ENCODE results near the gene UBAP2. TPM values are rescaled to one million over a fixed set of nuclear protein-coding genes. Genes with fewer than 3 reads are reported as not detected.
A peak's percentile ranks its signal among the peaks of the same experiment; 100 is the strongest.

Gene UBAP2
- total RNA-seq, 1 experiment from 2014 or later, result 56.8 TPM

DNA sequence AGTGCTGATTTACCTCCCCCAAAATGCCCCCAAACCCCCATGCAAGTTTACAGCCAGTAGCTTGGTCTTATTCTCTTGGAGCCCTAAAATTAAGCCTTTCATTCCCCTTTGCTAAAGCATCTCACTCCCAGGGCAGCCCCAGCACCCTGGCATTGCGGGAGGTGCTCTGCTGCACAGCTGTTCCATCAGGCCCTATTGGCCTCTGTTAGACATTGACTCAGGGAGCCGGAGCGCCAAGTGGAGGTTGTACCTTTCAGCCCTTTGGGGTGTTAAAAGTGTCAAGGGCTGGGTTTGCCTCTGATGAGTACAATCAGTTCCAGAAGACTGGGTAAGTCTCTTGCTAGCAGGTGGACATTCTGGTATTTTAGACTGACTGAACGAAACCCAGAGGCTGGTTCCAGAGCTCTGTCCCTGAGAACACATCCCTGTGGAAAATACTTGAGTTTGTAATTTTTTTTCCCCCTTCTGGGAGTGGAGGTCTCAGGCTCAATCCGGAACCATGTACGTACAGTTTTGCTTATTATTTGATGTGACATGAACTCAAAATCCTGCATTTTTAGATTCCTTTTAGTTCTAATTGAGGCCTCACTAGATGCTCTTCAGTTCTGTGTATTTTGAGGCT, 129.3 kb downstream of the UBAP2 start:
- Histone ChIP-seq H2AFZ (ENCODE audit: low read length) (no peak overlapping the region), H3K4me1 (ENCODE audit: low read length) (peaks cover 4% of the 10 kb centered on the region; the same call in 1 of the 2 replicates), H3K4me2 (ENCODE audit: low read depth, low read length, poor library complexity, severe bottlenecking) (no peak overlapping the region), H3K9me3 (ENCODE audit: low read length) (no peaks in the 10 kb centered on the region), H3K9ac (ENCODE audit: low read length) (no peak overlapping the region), H3K36me3 (ENCODE audit: insufficient read depth, low read length) (peaks cover 44% of the 10 kb centered on the region; the same call in 1 of the 2 replicates), H3K79me2 (ENCODE audit: low read length) (peaks cover 3% of the 10 kb centered on the region; the same call in 1 of the 2 replicates), H4K20me1 (ENCODE audit: insufficient read depth, low read depth, low read length) (no peaks in the 10 kb centered on the region), H3K27ac (ENCODE audit: low read length) (no peak overlapping the region), H3K9me2 (replicated peaks; ENCODE audit: insufficient read depth, low read length) (no peaks in the 10 kb centered on the region), H3K4me3 (ENCODE audit: low read length) (no peak overlapping the region), H3K27me3 (ENCODE audit: low read length) (no peaks in the 10 kb centered on the region)
- no peak for DNase-seq

DNA sequence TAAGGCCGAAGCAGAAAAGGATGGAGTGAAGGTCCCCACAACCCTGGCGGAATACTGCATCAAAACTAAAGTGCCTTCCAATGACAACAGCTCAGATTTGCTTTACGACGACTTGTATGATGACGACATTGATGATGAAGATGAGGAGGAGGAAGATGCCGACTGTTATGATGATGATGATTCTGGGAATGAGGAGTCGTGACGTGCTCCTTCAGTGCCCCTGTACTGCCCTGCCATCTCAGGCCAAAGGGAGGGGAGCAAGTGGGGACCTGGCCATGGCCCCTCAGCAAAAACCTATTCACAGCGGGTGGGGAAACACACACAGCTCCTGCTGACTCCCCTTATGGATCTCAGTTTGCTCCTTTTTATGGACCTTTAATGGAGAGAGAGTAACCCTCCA, 131.7 kb downstream of the UBAP2 start:
- H3K9me2 ChIP-seq (replicated peaks; ENCODE audit: insufficient read depth, low read length), result no peaks in the 10 kb centered on the region
- no peak overlapping the region for H2AFZ ChIP-seq (ENCODE audit: low read length)
- no peaks in the 10 kb centered on the region for H4K20me1 ChIP-seq (ENCODE audit: insufficient read depth, low read depth, low read length)
- H3K9ac ChIP-seq (ENCODE audit: low read length), result no peak overlapping the region
- no peak overlapping the region for H3K4me3 ChIP-seq (ENCODE audit: low read length)
- H3K9me3 ChIP-seq (ENCODE audit: low read length), result no peaks in the 10 kb centered on the region
- no peak for DNase-seq
- no peak overlapping the region for H3K4me2 ChIP-seq (ENCODE audit: low read depth, low read length, poor library complexity, severe bottlenecking)
- no peak overlapping the region for H3K27ac ChIP-seq (ENCODE audit: low read length)
- peaks cover 49% of the 10 kb centered on the region; the same call in 1 of the 2 replicates for H3K36me3 ChIP-seq (ENCODE audit: insufficient read depth, low read length)
- H3K4me1 ChIP-seq (ENCODE audit: low read length), result peaks cover 12% of the 10 kb centered on the region
- H3K27me3 ChIP-seq (ENCODE audit: low read length), result no peaks in the 10 kb centered on the region
- peaks cover 23% of the 10 kb centered on the region for H3K79me2 ChIP-seq (ENCODE audit: low read length)

DNA sequence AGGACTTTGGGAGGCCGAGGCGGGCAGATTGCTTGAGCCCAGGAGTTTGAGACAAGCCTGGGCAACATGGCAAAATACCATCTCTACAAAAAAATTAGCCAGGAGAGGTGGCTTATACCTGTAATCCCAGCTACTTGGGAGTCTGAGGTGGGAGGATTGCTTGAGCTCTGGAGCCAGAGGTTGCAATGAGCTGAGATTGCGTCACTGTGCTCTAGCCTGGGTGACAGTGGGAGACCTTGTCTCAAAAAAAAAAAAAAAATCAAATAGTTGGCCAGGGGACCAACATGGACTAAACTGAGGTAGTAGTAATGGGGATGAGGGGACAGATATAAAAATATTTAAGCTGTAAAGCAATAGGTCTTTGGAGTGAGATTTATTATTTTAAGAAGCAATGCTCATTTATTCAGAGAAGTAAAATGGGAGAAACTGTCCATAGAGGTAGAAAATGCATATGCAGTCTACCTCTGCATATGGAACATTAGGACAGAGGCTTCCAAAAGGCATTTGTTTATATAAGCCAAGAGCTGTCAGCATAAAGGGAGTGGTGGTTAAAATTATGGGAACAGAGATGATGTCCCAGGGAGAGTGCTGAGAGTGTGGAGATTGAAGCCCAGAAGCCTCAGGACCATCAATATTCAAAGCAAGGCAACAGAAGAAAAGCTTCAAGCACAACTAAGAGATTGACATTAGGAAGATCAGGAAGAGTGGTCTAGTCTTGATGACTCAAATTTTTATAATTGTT, 133.6 kb downstream of the UBAP2 start:
- Histone ChIP-seq H3K4me1 (ENCODE audit: low read length) (peaks cover 10% of the 10 kb centered on the region), H3K9me2 (replicated peaks; ENCODE audit: insufficient read depth, low read length) (no peaks in the 10 kb centered on the region), H3K4me3 (ENCODE audit: low read length) (no peak overlapping the region), H4K20me1 (ENCODE audit: insufficient read depth, low read depth, low read length) (no peaks in the 10 kb centered on the region), H3K27me3 (ENCODE audit: low read length) (no peaks in the 10 kb centered on the region), H3K4me2 (ENCODE audit: low read depth, low read length, poor library complexity, severe bottlenecking) (no peak overlapping the region), H3K9me3 (ENCODE audit: low read length) (no peaks in the 10 kb centered on the region), H3K27ac (ENCODE audit: low read length) (no peak overlapping the region), H3K9ac (ENCODE audit: low read length) (no peak overlapping the region), H3K79me2 (ENCODE audit: low read length) (peaks cover 29% of the 10 kb centered on the region), H2AFZ (ENCODE audit: low read length) (no peak overlapping the region), H3K36me3 (ENCODE audit: insufficient read depth, low read length) (peaks cover 33% of the 10 kb centered on the region; the same call in 1 of the 2 replicates)
- DNase-seq, result no peak

DNA sequence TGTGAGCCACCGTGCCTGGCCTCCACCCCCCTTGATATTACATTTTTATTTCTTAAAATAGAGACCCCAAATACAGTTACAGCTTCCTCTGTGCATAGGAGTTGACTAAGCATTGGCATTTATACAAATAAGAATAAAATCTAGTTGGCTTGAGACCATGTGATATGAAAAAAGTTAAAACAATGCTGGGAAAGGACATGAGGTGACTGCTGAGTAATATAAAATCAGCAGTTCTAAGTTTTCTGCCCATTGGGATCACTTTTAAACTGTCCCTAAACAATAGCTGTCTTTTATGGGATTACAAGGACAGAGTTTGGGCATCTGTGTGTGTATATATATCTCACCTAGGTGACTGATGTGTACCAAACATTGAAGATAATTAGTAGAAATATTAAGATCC, 135.1 kb downstream of the UBAP2 start:
- Histone ChIP-seq H4K20me1 (ENCODE audit: insufficient read depth, low read depth, low read length) (no peaks in the 10 kb centered on the region), H3K9me2 (replicated peaks; ENCODE audit: insufficient read depth, low read length) (no peaks in the 10 kb centered on the region), H3K4me2 (ENCODE audit: low read depth, low read length, poor library complexity, severe bottlenecking) (no peak overlapping the region), H3K79me2 (ENCODE audit: low read length) (peaks cover 43% of the 10 kb centered on the region), H3K4me1 (ENCODE audit: low read length) (peaks cover 8% of the 10 kb centered on the region; the same call in 1 of the 2 replicates), H3K4me3 (ENCODE audit: low read length) (no peak overlapping the region), H3K9ac (ENCODE audit: low read length) (no peak overlapping the region), H3K36me3 (ENCODE audit: insufficient read depth, low read length) (peaks cover 28% of the 10 kb centered on the region; the same call in 1 of the 2 replicates), H3K9me3 (ENCODE audit: low read length) (no peaks in the 10 kb centered on the region), H2AFZ (ENCODE audit: low read length) (no peak overlapping the region), H3K27me3 (ENCODE audit: low read length) (no peaks in the 10 kb centered on the region), H3K27ac (ENCODE audit: low read length) (peak overlapping the region; percentile 11; the same call in 1 of the 2 replicates)
- no peak for DNase-seq

DNA sequence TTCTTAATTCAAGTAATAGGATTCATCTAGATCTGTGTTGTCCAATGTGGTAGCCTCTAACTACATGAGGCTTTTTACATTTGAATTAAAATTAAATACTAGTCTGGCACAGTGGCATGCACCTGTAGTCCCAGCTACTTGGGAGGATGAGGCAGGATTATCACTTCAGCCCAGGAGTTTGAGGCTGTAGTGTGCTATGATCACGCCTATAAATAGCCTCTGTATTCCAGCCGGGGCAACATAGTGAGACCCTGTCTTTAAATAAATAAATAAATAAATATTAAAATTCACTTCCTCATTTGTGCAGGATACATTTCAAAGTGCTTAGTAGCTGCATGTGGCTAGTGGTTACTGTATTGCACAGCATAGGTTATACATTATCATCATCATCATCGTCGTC, 139.9 kb downstream of the UBAP2 start:
- H4K20me1 ChIP-seq (ENCODE audit: insufficient read depth, low read depth, low read length), result no peaks in the 10 kb centered on the region
- H3K9me2 ChIP-seq (replicated peaks; ENCODE audit: insufficient read depth, low read length), result no peaks in the 10 kb centered on the region
- H2AFZ ChIP-seq (ENCODE audit: low read length), result no peak overlapping the region
- peaks cover 7% of the 10 kb centered on the region; the same call in 1 of the 2 replicates for H3K4me1 ChIP-seq (ENCODE audit: low read length)
- H3K9ac ChIP-seq (ENCODE audit: low read length), result no peak overlapping the region
- H3K9me3 ChIP-seq (ENCODE audit: low read length), result no peaks in the 10 kb centered on the region
- peaks cover 26% of the 10 kb centered on the region; the same call in 1 of the 2 replicates for H3K36me3 ChIP-seq (ENCODE audit: insufficient read depth, low read length)
- DNase-seq, result no peak
- H3K27me3 ChIP-seq (ENCODE audit: low read length), result no peaks in the 10 kb centered on the region
- H3K4me2 ChIP-seq (ENCODE audit: low read depth, low read length, poor library complexity, severe bottlenecking), result no peak overlapping the region
- peaks cover 84% of the 10 kb centered on the region for H3K79me2 ChIP-seq (ENCODE audit: low read length)
- no peak overlapping the region for H3K4me3 ChIP-seq (ENCODE audit: low read length)
- no peak overlapping the region for H3K27ac ChIP-seq (ENCODE audit: low read length)

DNA sequence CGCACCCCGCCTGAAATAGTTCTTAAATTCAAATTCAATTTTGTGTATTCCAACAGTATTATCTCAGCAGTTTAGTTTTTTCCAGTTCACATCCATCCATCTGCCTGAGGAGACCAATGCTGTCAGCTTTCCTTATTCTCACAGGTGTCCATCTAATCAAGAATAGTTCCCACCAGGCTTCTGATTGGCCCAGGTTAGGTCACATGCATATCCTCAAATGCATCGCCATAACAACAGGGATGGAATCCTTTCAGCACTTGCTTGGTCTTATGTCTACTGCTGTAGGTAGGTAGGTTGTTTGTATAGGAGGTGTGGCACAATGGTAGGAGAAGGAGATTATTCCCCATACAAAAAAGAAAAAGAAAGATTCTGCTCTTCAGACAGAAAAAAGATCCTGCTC, 140.6 kb downstream of the UBAP2 start:
- no peak overlapping the region for H3K4me3 ChIP-seq (ENCODE audit: low read length)
- no peak overlapping the region for H3K9ac ChIP-seq (ENCODE audit: low read length)
- H4K20me1 ChIP-seq (ENCODE audit: insufficient read depth, low read depth, low read length), result no peaks in the 10 kb centered on the region
- no peaks in the 10 kb centered on the region for H3K27me3 ChIP-seq (ENCODE audit: low read length)
- peaks cover under 1% of the 10 kb centered on the region; the same call in 1 of the 2 replicates for H3K4me1 ChIP-seq (ENCODE audit: low read length)
- no peak for DNase-seq
- no peak overlapping the region for H2AFZ ChIP-seq (ENCODE audit: low read length)
- H3K27ac ChIP-seq (ENCODE audit: low read length), result no peak overlapping the region
- H3K4me2 ChIP-seq (ENCODE audit: low read depth, low read length, poor library complexity, severe bottlenecking), result no peak overlapping the region
- no peaks in the 10 kb centered on the region for H3K9me3 ChIP-seq (ENCODE audit: low read length)
- H3K36me3 ChIP-seq (ENCODE audit: insufficient read depth, low read length), result peaks cover 22% of the 10 kb centered on the region; the same call in 1 of the 2 replicates
- H3K9me2 ChIP-seq (replicated peaks; ENCODE audit: insufficient read depth, low read length), result no peaks in the 10 kb centered on the region
- H3K79me2 ChIP-seq (ENCODE audit: low read length), result peaks cover 84% of the 10 kb centered on the region

DNA sequence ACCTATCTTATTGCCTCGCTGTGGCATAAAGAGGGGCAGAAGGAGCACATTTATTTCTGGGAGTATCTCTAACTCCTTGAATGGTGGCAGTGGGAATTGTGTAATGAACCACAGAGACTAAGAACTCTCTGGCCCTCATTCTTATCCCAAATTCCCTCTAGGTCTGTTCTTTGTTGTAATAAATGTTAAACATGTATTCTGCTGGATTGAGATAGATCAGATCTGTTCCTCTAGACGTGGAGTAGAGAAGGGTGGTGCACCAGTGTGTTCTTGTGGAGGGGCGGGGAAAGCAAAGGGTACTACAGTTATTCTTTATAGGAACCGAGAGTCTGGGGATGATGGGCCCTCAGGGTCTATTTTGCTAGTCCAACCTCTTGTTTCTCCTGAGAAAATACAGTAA, 141.3 kb downstream of the UBAP2 start:
- DNase-seq, result no peak
- peaks cover 17% of the 10 kb centered on the region; the same call in 1 of the 2 replicates for H3K36me3 ChIP-seq (ENCODE audit: insufficient read depth, low read length)
- H3K9me3 ChIP-seq (ENCODE audit: low read length), result no peaks in the 10 kb centered on the region
- H3K9ac ChIP-seq (ENCODE audit: low read length), result no peak overlapping the region
- H3K27me3 ChIP-seq (ENCODE audit: low read length), result no peaks in the 10 kb centered on the region
- no peaks in the 10 kb centered on the region for H3K4me1 ChIP-seq (ENCODE audit: low read length)
- no peaks in the 10 kb centered on the region for H3K9me2 ChIP-seq (replicated peaks; ENCODE audit: insufficient read depth, low read length)
- no peak overlapping the region for H3K4me3 ChIP-seq (ENCODE audit: low read length)
- H2AFZ ChIP-seq (ENCODE audit: low read length), result no peak overlapping the region
- no peak overlapping the region for H3K27ac ChIP-seq (ENCODE audit: low read length)
- H4K20me1 ChIP-seq (ENCODE audit: insufficient read depth, low read depth, low read length), result no peaks in the 10 kb centered on the region
- peaks cover 85% of the 10 kb centered on the region for H3K79me2 ChIP-seq (ENCODE audit: low read length)
- H3K4me2 ChIP-seq (ENCODE audit: low read depth, low read length, poor library complexity, severe bottlenecking), result no peak overlapping the region

DNA sequence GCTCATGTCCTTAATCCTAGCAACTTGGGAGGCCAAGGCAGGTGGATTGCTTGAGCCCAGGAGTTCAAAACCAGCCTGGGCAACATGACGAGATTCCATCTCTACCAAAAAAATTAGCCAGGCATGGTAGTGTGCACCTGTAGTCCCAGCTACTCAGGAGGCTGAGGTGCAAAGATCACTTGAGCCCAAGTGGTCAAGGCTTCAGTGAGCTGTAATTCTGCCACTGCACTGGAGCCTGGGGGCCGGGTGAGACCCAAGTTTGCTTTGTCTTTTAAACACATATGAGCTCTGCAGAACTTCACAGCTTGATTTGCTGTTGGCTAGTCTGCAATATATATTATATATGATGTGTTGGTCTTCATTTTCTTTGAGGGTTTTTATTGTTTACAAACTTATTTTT, 141.9 kb downstream of the UBAP2 start:
- no peak for DNase-seq
- no peak overlapping the region for H3K4me3 ChIP-seq (ENCODE audit: low read length)
- H3K9ac ChIP-seq (ENCODE audit: low read length), result no peak overlapping the region
- H2AFZ ChIP-seq (ENCODE audit: low read length), result no peak overlapping the region
- no peaks in the 10 kb centered on the region for H3K27me3 ChIP-seq (ENCODE audit: low read length)
- no peaks in the 10 kb centered on the region for H3K9me2 ChIP-seq (replicated peaks; ENCODE audit: insufficient read depth, low read length)
- no peaks in the 10 kb centered on the region for H3K9me3 ChIP-seq (ENCODE audit: low read length)
- H3K4me2 ChIP-seq (ENCODE audit: low read depth, low read length, poor library complexity, severe bottlenecking), result no peak overlapping the region
- H3K4me1 ChIP-seq (ENCODE audit: low read length), result no peaks in the 10 kb centered on the region
- H3K36me3 ChIP-seq (ENCODE audit: insufficient read depth, low read length), result peaks cover 20% of the 10 kb centered on the region; the same call in 1 of the 2 replicates
- no peaks in the 10 kb centered on the region for H4K20me1 ChIP-seq (ENCODE audit: insufficient read depth, low read depth, low read length)
- H3K79me2 ChIP-seq (ENCODE audit: low read length), result peaks cover 86% of the 10 kb centered on the region
- H3K27ac ChIP-seq (ENCODE audit: low read length), result no peak overlapping the region

All from Karpas-422 (cell line).